ENCODE results near the gene FREM2.

FREM2 gene

GRCh38 chr13:38849315-38849714 is 162.4 kb downstream of the FREM2 start:
- H3K27me3 ChIP-seq (replicated peaks; ENCODE audit: insufficient read depth, low read length), result no peaks in the 10 kb centered on the region
- no peak overlapping the region for H2AFZ ChIP-seq (ENCODE audit: low read length)
- H3K9me2 ChIP-seq (replicated peaks; ENCODE audit: insufficient read depth, low read length), result no peaks in the 10 kb centered on the region
- H3F3A ChIP-seq (ENCODE audit: insufficient read depth, low read length), result no peaks in the 10 kb centered on the region
- no peak overlapping the region for H3K4me2 ChIP-seq (ENCODE audit: low read depth, low read length)
- H3K9me3 ChIP-seq (replicated peaks; ENCODE audit: insufficient read depth, low read length), result no peaks in the 10 kb centered on the region
- DNase-seq, result no peak
- no peak overlapping the region for H3K27ac ChIP-seq (ENCODE audit: low read length)
- H3K79me2 ChIP-seq (ENCODE audit: low read length), result no peaks in the 10 kb centered on the region
- H4K20me1 ChIP-seq (ENCODE audit: insufficient read depth, low read length), result no peaks in the 10 kb centered on the region
- H3K36me3 ChIP-seq (replicated peaks; ENCODE audit: insufficient read depth, low read length), result no peaks in the 10 kb centered on the region
- no peak for TF ChIP-seq EZH2 (optimal IDR thresholded peaks at IDR 0.05; ENCODE audit: low read depth, low read length)
- no peak for TF ChIP-seq CTCF (IDR thresholded peaks at IDR 0.05; ENCODE audit: low read length)
- no peak for TF ChIP-seq EZH2phosphoT487 (IDR thresholded peaks at IDR 0.05; ENCODE audit: low read length)
- H3K4me1 ChIP-seq (ENCODE audit: low read length), result no peaks in the 10 kb centered on the region
- no peak overlapping the region for H3K9ac ChIP-seq (ENCODE audit: low read length)
- no peak overlapping the region for H3K4me3 ChIP-seq (ENCODE audit: low read length)

GRCh38 chr13:38850868-38851626 is 164.2 kb downstream of the FREM2 start:
- Histone ChIP-seq H3K9me3 (replicated peaks; ENCODE audit: insufficient read depth, low read length) (no peaks in the 10 kb centered on the region), H3K4me1 (ENCODE audit: low read length) (no peaks in the 10 kb centered on the region), H3K9me2 (replicated peaks; ENCODE audit: insufficient read depth, low read length) (no peaks in the 10 kb centered on the region), H3K9ac (ENCODE audit: low read length) (no peak overlapping the region), H3K27ac (ENCODE audit: low read length) (no peak overlapping the region), H3K4me3 (ENCODE audit: low read length) (no peak overlapping the region), H3K27me3 (replicated peaks; ENCODE audit: insufficient read depth, low read length) (no peaks in the 10 kb centered on the region), H2AFZ (ENCODE audit: low read length) (no peak overlapping the region), H3K79me2 (ENCODE audit: low read length) (no peaks in the 10 kb centered on the region), H4K20me1 (ENCODE audit: insufficient read depth, low read length) (no peaks in the 10 kb centered on the region), H3K4me2 (ENCODE audit: low read depth, low read length) (no peak overlapping the region), H3K36me3 (replicated peaks; ENCODE audit: insufficient read depth, low read length) (no peaks in the 10 kb centered on the region), H3F3A (ENCODE audit: insufficient read depth, low read length) (no peaks in the 10 kb centered on the region)
- no peak for DNase-seq
- TF ChIP-seq CTCF (IDR thresholded peaks at IDR 0.05; ENCODE audit: low read length) (no peak), EZH2 (optimal IDR thresholded peaks at IDR 0.05; ENCODE audit: low read depth, low read length) (no peak), EZH2phosphoT487 (IDR thresholded peaks at IDR 0.05; ENCODE audit: low read length) (no peak)

GRCh38 chr13:38854226-38854625 is 167.3 kb downstream of the FREM2 start:
- no peak for DNase-seq
- no peak overlapping the region for H3K27ac ChIP-seq (ENCODE audit: low read length)
- H3K9me3 ChIP-seq (replicated peaks; ENCODE audit: insufficient read depth, low read length), result no peaks in the 10 kb centered on the region
- no peaks in the 10 kb centered on the region for H3K9me2 ChIP-seq (replicated peaks; ENCODE audit: insufficient read depth, low read length)
- H3K27me3 ChIP-seq (replicated peaks; ENCODE audit: insufficient read depth, low read length), result no peaks in the 10 kb centered on the region
- no peak overlapping the region for H3K4me3 ChIP-seq (ENCODE audit: low read length)
- H3K36me3 ChIP-seq (replicated peaks; ENCODE audit: insufficient read depth, low read length), result no peaks in the 10 kb centered on the region
- no peak overlapping the region for H2AFZ ChIP-seq (ENCODE audit: low read length)
- no peaks in the 10 kb centered on the region for H3K79me2 ChIP-seq (ENCODE audit: low read length)
- H3K9ac ChIP-seq (ENCODE audit: low read length), result no peak overlapping the region
- H3K4me2 ChIP-seq (ENCODE audit: low read depth, low read length), result no peak overlapping the region
- H3K4me1 ChIP-seq (ENCODE audit: low read length), result no peaks in the 10 kb centered on the region
- H4K20me1 ChIP-seq (ENCODE audit: insufficient read depth, low read length), result no peaks in the 10 kb centered on the region
- no peak for TF ChIP-seq EZH2 (optimal IDR thresholded peaks at IDR 0.05; ENCODE audit: low read depth, low read length)
- no peak for TF ChIP-seq EZH2phosphoT487 (IDR thresholded peaks at IDR 0.05; ENCODE audit: low read length)
- no peak for TF ChIP-seq CTCF (IDR thresholded peaks at IDR 0.05; ENCODE audit: low read length)
- no peaks in the 10 kb centered on the region for H3F3A ChIP-seq (ENCODE audit: insufficient read depth, low read length)

All from MM.1S (cell line).